HepG2 (cell line): ENCODE results near the gene CKLF. TPM values are rescaled to one million over a fixed set of nuclear protein-coding genes. Genes with fewer than 3 reads are reported as not detected.

Experiments
- CCDC6 ChIP-seq: sonication (generic); formaldehyde crosslinking; IDR thresholded peaks from 2 replicates; pipeline ENCODE4 v1.8.1; 2022; ENCODE audit warnings: mild to moderate bottlenecking, missing genetic modification reagents, moderate library complexity
- FOXK1 ChIP-seq: sonication (generic); formaldehyde crosslinking; IDR thresholded peaks from 2 replicates; pipeline ENCODE4 v1.4.0; 2020; ENCODE audit warnings: low read depth, missing genetic modification reagents, borderline replicate concordance
- GATAD1 ChIP-seq: IDR thresholded peaks from 2 replicates; pipeline ENCODE4 v1.6.1; 2016; ENCODE audit warnings: missing genetic modification reagents, missing compliant biosample characterization
- MEF2D ChIP-seq: sonication (generic); formaldehyde crosslinking; IDR thresholded peaks from 2 replicates; pipeline ENCODE4 v1.5.1; 2020; ENCODE audit warnings: mild to moderate bottlenecking, missing genetic modification reagents
- NFRKB ChIP-seq: fragments of 450-650 bp; IDR thresholded peaks from 2 replicates; pipeline ENCODE4 v1.6.1; 2017
- SPEN ChIP-seq: sonication (generic); formaldehyde crosslinking; IDR thresholded peaks from 2 replicates; pipeline ENCODE4 v1.5.1; 2020; ENCODE audit warnings: low read depth, mild to moderate bottlenecking, missing genetic modification reagents
- TSC22D2 ChIP-seq: sonication (generic); formaldehyde crosslinking; IDR thresholded peaks from 2 replicates; pipeline ENCODE4 v1.5.1; 2020; ENCODE audit warnings: missing genetic modification reagents, mild to moderate bottlenecking, borderline replicate concordance
- ZNF230 ChIP-seq: sonication (generic); formaldehyde crosslinking; IDR thresholded peaks from 2 replicates; pipeline ENCODE4 v1.4.0; 2020; ENCODE audit warnings: mild to moderate bottlenecking, missing genetic modification reagents
- polyA plus RNA-seq, 8 experiments: library from polyadenylated mRNA; depleted of rRNA in 3 of 8; stranded (reverse) in 7 of 8; unstranded in 1 of 8; fragments of >200 nt; fragmentation: Illumina TruSeq in 4 of 8; extraction: Trizol in 4 of 8; gene quantifications; 2 replicates each; pipeline versions ENCODE4 v1.2.1 to v1.2.3, GENCODE V29; 2011 to 2016; ENCODE audit warnings: low read depth in 4 of 8, missing spikeins in 1 of 8, mixed read lengths in 1 of 8; ENCODE audit not compliant: insufficient read depth in 1 of 8
- total RNA-seq, 5 experiments: library from RNA; depleted of rRNA; stranded (reverse); fragments of >200 nt; fragmentation: Illumina TruSeq; extraction: Trizol; gene quantifications; 2 replicates each; pipeline ENCODE4 v1.2.3, GENCODE V29; 2016; ENCODE audit warnings: low read depth in 1 of 5
- TF ChIP-seq, protein P1 (sequence below): sonication (generic); formaldehyde crosslinking; IDR thresholded peaks from 2 replicates; pipeline ENCODE4 v1.5.0; 2020; ENCODE audit warnings: missing genetic modification reagents
- TF ChIP-seq, protein P2 (sequence below): sonication (generic); formaldehyde crosslinking; IDR thresholded peaks from 2 replicates; pipeline ENCODE4 v1.4.0; 2020; ENCODE audit warnings: missing genetic modification reagents, mild to moderate bottlenecking, borderline replicate concordance
- TF ChIP-seq, protein P3 (sequence below): sonication (generic); formaldehyde crosslinking; IDR thresholded peaks from 2 replicates; pipeline ENCODE4 v1.4.0; 2020; ENCODE audit warnings: missing genetic modification reagents
- TF ChIP-seq, protein P4 (sequence below): sonication (generic); formaldehyde crosslinking; IDR thresholded peaks from 2 replicates; pipeline ENCODE4 v1.9.0; 2021; ENCODE audit warnings: mild to moderate bottlenecking, missing genetic modification reagents

Gene CKLF
- total and polyA plus RNA-seq, 2 of the 13 experiments (the other 11 are each of a cell fraction or from before 2014, with no cell fraction given), result 120 to 167 TPM

DNA sequence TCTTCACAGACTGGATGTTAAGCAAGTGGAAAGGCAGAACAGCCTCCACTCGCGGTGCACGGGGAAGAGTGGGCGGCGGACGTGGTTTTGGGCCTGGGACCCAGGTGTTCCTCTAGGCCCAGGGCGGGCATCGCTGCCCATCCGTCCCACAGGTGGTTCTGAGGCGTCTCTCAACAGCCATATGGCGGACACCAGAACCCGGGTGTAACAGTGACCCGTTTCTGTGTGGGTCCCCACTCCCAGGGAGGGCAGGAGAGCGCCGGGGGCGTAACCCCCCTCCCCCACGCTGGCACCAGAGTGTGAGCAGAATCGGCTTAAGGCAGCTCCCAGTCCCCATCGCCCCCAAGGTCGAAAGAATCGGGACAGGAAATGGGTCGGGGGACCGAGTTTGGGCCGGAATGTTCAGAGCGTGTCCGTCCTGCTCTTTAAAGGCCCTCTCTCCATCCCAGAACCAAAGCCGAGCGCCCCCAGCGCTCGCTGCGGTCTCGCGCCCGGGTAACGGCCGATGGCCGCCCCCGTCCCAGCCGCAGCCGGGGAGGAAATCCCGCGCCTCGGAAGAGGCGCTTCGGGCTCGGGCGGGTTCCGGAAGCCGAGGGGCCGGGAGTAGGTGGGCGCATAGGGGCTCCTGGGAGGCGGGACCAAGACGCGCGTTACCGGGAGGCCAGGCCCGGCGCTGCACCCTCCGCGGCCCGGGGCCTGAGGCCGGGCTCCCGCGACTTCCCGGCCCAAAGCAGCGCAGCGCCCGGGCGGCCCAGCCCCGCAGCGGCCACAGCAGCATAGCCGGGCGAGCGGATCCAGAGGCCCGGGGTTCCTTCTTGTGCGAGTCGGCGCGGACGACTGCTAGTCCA, 2.9 kb upstream of the CKLF start, which contains the start of gene TK2 (continued):
- TF ChIP-seq, protein P1, sequence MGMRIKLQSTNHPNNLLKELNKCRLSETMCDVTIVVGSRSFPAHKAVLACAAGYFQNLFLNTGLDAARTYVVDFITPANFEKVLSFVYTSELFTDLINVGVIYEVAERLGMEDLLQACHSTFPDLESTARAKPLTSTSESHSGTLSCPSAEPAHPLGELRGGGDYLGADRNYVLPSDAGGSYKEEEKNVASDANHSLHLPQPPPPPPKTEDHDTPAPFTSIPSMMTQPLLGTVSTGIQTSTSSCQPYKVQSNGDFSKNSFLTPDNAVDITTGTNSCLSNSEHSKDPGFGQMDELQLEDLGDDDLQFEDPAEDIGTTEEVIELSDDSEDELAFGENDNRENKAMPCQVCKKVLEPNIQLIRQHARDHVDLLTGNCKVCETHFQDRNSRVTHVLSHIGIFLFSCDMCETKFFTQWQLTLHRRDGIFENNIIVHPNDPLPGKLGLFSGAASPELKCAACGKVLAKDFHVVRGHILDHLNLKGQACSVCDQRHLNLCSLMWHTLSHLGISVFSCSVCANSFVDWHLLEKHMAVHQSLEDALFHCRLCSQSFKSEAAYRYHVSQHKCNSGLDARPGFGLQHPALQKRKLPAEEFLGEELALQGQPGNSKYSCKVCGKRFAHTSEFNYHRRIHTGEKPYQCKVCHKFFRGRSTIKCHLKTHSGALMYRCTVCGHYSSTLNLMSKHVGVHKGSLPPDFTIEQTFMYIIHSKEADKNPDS (CRISPR knock-in tag), result no peak; the same call in 1 of the 2 replicates
- TF ChIP-seq CCDC6 (CRISPR knock-in tag) (0 out of 2 replicates have a peak, but pooled peaks have one; percentile 49), TSC22D2 (CRISPR knock-in tag) (no peak), ZNF230 (CRISPR knock-in tag) (peak; percentile 74), SPEN (CRISPR knock-in tag) (peak; percentile 48; the same call in 1 of the 2 replicates), FOXK1 (CRISPR knock-in tag) (0 out of 2 replicates have a peak, but pooled peaks have one; percentile 31), NFRKB (no peak), MEF2D (no peak; the same call in 1 of the 2 replicates), GATAD1 (no peak; the same call in 1 of the 2 replicates)
- TF ChIP-seq, protein P2, sequence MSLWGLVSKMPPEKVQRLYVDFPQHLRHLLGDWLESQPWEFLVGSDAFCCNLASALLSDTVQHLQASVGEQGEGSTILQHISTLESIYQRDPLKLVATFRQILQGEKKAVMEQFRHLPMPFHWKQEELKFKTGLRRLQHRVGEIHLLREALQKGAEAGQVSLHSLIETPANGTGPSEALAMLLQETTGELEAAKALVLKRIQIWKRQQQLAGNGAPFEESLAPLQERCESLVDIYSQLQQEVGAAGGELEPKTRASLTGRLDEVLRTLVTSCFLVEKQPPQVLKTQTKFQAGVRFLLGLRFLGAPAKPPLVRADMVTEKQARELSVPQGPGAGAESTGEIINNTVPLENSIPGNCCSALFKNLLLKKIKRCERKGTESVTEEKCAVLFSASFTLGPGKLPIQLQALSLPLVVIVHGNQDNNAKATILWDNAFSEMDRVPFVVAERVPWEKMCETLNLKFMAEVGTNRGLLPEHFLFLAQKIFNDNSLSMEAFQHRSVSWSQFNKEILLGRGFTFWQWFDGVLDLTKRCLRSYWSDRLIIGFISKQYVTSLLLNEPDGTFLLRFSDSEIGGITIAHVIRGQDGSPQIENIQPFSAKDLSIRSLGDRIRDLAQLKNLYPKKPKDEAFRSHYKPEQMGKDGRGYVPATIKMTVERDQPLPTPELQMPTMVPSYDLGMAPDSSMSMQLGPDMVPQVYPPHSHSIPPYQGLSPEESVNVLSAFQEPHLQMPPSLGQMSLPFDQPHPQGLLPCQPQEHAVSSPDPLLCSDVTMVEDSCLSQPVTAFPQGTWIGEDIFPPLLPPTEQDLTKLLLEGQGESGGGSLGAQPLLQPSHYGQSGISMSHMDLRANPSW (CRISPR knock-in tag), result no peak
- TF ChIP-seq, protein P3, sequence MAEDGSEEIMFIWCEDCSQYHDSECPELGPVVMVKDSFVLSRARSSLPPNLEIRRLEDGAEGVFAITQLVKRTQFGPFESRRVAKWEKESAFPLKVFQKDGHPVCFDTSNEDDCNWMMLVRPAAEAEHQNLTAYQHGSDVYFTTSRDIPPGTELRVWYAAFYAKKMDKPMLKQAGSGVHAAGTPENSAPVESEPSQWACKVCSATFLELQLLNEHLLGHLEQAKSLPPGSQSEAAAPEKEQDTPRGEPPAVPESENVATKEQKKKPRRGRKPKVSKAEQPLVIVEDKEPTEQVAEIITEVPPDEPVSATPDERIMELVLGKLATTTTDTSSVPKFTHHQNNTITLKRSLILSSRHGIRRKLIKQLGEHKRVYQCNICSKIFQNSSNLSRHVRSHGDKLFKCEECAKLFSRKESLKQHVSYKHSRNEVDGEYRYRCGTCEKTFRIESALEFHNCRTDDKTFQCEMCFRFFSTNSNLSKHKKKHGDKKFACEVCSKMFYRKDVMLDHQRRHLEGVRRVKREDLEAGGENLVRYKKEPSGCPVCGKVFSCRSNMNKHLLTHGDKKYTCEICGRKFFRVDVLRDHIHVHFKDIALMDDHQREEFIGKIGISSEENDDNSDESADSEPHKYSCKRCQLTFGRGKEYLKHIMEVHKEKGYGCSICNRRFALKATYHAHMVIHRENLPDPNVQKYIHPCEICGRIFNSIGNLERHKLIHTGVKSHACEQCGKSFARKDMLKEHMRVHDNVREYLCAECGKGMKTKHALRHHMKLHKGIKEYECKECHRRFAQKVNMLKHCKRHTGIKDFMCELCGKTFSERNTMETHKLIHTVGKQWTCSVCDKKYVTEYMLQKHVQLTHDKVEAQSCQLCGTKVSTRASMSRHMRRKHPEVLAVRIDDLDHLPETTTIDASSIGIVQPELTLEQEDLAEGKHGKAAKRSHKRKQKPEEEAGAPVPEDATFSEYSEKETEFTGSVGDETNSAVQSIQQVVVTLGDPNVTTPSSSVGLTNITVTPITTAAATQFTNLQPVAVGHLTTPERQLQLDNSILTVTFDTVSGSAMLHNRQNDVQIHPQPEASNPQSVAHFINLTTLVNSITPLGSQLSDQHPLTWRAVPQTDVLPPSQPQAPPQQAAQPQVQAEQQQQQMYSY (CRISPR knock-in tag), result no peak
- TF ChIP-seq, protein P4, sequence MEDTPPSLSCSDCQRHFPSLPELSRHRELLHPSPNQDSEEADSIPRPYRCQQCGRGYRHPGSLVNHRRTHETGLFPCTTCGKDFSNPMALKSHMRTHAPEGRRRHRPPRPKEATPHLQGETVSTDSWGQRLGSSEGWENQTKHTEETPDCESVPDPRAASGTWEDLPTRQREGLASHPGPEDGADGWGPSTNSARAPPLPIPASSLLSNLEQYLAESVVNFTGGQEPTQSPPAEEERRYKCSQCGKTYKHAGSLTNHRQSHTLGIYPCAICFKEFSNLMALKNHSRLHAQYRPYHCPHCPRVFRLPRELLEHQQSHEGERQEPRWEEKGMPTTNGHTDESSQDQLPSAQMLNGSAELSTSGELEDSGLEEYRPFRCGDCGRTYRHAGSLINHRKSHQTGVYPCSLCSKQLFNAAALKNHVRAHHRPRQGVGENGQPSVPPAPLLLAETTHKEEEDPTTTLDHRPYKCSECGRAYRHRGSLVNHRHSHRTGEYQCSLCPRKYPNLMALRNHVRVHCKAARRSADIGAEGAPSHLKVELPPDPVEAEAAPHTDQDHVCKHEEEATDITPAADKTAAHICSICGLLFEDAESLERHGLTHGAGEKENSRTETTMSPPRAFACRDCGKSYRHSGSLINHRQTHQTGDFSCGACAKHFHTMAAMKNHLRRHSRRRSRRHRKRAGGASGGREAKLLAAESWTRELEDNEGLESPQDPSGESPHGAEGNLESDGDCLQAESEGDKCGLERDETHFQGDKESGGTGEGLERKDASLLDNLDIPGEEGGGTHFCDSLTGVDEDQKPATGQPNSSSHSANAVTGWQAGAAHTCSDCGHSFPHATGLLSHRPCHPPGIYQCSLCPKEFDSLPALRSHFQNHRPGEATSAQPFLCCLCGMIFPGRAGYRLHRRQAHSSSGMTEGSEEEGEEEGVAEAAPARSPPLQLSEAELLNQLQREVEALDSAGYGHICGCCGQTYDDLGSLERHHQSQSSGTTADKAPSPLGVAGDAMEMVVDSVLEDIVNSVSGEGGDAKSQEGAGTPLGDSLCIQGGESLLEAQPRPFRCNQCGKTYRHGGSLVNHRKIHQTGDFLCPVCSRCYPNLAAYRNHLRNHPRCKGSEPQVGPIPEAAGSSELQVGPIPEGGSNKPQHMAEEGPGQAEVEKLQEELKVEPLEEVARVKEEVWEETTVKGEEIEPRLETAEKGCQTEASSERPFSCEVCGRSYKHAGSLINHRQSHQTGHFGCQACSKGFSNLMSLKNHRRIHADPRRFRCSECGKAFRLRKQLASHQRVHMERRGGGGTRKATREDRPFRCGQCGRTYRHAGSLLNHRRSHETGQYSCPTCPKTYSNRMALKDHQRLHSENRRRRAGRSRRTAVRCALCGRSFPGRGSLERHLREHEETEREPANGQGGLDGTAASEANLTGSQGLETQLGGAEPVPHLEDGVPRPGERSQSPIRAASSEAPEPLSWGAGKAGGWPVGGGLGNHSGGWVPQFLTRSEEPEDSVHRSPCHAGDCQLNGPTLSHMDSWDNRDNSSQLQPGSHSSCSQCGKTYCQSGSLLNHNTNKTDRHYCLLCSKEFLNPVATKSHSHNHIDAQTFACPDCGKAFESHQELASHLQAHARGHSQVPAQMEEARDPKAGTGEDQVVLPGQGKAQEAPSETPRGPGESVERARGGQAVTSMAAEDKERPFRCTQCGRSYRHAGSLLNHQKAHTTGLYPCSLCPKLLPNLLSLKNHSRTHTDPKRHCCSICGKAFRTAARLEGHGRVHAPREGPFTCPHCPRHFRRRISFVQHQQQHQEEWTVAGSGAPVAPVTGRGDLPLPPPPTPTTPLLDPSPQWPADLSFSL (CRISPR knock-in tag), result no peak
